Measurements from ENCODE around the gene MYH1.

GRCh38 chr17:10482252-10482651 lies 36.1 kb downstream of the MYH1 start:
- TF ChIP-seq CTCF (IDR thresholded peaks at IDR 0.05; ENCODE audit: extremely low read depth in 1 of 2, insufficient read depth in 1 of 2, low read depth in 1 of 2, low read length in 2 of 2), result no peak
- TF ChIP-seq, protein P1, sequence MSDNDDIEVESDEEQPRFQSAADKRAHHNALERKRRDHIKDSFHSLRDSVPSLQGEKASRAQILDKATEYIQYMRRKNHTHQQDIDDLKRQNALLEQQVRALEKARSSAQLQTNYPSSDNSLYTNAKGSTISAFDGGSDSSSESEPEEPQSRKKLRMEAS (IDR thresholded peaks at IDR 0.05; ENCODE audit: insufficient read depth, insufficient read length), result no peak
- no peak for TF ChIP-seq JUN (IDR thresholded peaks at IDR 0.05; ENCODE audit: borderline replicate concordance, insufficient read depth, insufficient read length, low read depth)
- no peak for TF ChIP-seq POLR2A (IDR thresholded peaks at IDR 0.05; ENCODE audit: low read depth, low read length)
